GM19328 (cell line): ENCODE results near the gene SVBP.
A peak's percentile ranks its signal among the peaks of the same experiment; 100 is the strongest.

Experiments
- ATAC-seq: cut with Tn5 transposase; IDR thresholded peaks from one replicate; pipeline ENCODE4 v1.9.1; 2021; ENCODE audit warnings: mild to moderate bottlenecking, moderate library complexity; ENCODE audit not compliant: unreplicated experiment

The SVBP gene

DNA sequence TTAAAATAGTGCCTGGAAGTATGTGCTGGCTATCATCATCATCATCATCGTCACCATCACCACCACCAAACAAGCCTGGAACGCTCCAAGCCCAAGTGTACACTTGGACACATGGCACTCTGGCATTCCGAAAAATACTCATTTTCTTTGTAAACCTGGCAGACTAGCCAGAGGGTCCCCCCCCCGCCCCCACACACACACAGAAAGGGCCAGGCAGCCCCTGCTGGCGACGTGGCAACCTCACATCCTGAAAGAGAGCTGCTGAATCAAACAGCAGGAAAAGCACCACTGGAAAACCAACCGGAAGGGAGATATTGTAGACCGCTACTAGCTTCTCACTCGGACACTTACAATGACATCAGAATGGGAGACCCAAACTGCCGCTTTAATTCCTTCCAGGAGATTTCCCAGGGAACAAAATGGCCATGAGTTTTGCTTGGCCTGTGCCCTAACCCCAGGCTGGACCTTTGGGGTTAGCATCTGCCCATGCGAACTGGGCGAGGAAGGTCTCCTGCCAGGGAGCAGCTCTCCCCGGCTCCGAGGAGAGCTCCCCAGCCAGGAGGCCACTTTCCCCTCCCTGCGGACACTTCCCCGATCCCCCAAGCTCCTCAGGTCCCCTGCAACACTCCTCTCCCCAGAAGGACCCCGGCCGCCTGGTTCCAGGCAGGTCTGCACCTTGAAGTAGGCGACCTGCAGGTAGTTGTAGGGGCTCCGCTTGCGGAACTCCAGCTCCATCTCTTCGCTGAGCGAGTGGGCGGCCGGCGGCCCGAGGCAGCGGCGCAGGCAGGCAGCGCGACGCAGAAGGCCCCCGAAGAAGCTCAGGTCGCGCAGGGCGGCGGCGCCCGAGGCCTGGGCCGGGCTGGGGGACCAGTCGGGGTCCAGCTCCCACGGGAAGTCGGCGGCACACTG is 51.1 kb downstream of the SVBP start:
- peak; percentile 23 for ATAC-seq

DNA sequence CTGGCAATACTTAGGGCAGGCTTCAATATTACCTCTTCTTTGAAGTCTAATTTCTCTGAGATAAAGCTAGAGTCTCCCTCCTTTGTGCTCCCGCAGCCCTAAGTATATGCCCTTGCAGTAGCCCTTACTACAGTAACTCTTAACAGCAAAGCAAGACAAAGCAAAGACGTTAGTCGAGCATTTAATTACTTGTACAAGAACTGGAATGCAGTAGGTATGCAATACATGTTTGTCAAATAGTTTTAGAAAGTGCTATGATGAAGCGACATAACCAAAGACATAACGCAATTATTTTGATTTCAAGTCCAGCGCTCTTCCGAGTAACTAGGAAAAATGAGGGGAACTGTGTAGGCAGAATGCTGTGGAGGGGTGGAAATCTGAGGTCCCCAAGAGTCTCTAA is 51.9 kb downstream of the SVBP start:
- no peak for ATAC-seq

DNA sequence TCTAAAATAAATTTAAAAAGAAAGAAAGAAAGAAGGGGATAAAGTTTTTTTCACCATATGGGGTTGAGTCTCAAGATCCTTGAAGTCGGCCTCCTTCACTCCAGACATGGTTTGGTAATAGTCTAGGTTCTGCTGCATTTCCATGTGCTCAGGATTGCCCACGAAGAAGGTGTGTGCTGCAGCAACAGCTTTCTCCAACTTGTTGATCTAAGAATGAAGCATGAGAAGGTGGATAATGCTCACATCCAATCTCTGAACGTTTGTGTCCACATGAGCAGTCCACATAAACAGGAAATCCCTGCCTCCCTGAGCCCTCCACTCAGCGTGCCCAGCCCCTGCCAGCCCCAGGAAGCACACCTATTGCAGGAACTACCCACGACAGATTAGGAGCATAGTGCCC is 54.9 kb downstream of the SVBP start:
- ATAC-seq, result no peak

DNA sequence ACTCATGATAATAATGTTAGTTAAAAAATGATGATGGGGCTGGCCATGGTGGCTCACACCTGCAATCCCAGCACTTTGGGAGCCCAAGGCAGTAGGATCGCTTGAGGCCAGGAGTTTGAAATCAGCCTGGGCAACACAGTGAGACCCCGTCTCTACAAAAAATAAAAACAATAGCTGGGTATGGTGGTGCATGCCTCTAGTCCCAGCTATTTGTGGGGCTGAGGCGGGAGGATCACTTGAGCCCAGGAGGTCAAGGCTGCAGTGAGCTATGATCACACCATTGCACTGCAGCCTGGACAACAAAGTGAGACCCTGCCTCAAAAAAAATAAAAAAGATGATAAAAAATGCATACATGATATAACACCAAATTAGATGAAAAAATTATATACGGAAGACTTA is 55.6 kb downstream of the SVBP start:
- no peak for ATAC-seq

DNA sequence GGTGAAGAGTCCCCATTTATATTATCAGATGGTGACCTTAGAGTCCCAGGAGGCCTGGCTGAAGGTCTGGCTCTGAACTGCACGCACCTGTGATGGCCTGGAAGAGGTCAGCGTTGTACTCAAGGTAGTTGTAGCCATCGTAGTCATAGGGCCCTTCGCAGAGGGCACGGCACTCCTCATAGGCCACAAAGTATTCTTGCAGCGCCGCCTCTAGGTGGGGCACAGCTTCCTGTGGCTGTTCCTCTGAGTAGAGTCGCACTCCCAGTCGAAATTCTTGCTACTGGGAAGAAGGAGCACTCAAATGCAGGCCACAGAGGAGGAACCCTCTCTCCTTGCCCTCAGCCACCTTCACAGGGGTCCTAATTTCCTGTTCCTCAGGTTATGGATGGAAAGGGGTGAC is 58.1 kb downstream of the SVBP start:
- ATAC-seq, result no peak

DNA sequence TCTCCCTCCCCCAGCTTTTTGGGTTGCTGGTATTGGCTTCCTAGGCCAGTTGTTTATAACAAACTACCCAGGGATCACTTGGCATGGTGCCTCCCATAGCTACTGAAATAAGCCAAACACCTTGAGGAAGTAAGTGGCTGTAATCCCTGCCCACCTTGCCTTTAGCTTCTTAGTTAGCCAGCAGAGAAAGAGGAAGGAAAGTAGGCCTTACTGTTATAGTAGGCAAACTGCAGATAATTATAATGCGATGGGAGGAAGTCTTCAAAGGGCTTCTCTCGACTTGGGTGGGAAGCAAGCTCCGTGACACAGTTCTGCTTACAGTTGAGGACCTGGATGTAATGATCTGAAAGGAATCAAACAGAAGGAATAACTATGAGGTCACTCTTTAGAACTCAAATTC is 58.6 kb downstream of the SVBP start:
- no peak for ATAC-seq

DNA sequence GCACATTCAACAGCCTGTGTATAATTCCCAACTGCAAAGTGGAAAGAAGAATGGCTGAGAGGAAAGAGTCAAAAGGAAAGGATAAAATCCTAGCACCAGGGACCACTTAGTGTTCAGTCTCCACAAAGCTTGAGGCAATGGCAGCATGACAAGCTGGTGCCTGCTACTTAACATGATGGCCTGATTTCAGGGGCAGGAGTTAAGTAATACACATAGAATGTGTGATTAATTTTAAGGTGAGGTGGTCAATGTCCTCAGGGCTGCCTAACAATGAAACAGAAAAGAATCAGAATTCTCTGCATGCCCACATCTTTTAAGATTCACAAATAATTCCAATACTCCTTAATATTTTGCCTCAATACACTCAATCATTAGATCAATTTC is 59.3 kb downstream of the SVBP start:
- ATAC-seq, result no peak
